ENCODE measurements around the gene PLCB4. TPM values are rescaled to one million over a fixed set of nuclear protein-coding genes. Genes with fewer than 3 reads are reported as not detected.
A peak's percentile ranks its signal among the peaks of the same experiment; 100 is the strongest.

PLCB4 gene
- total and polyA plus RNA-seq, 4 donors = 17.1 to 32.5 (median 21.2) TPM

GRCh38 chr20:9518576-9519175 lies 449.8 kb downstream of the PLCB4 start:
- H3K36me3 ChIP-seq (ENCODE audit: control insufficient read depth, insufficient read depth, low read length) = peaks cover 4% of the 10 kb centered on the region
- no peaks in the 10 kb centered on the region for H3K9me3 ChIP-seq (ENCODE audit: control insufficient read depth, insufficient read depth, low read length)
- DNase-seq (ENCODE audit: low read depth in 4 of 6, low spot score in 6 of 6) = peak in 1 of 6 donors; percentile 69
- 44% methylated on average over 7 of the region's 8 CpGs for WGBS (ENCODE audit: insufficient coverage)
- no peak overlapping the region for H3K27ac ChIP-seq (ENCODE audit: low read depth, low read length)
- H3K4me1 ChIP-seq (ENCODE audit: control insufficient read depth, insufficient read depth, low read length) = peaks cover 26% of the 10 kb centered on the region
- no peak overlapping the region for H3K4me3 ChIP-seq (ENCODE audit: low read depth, low read length)
- peaks cover 35% of the 10 kb centered on the region for H3K27me3 ChIP-seq (ENCODE audit: control insufficient read depth, insufficient read depth, low read length)

- Histone ChIP-seq H3K36me3 (ENCODE audit: control insufficient read depth, insufficient read depth, low read length) (peaks cover 4% of the 10 kb centered on the region), H3K4me3 (ENCODE audit: low read depth, low read length) (no peak overlapping the region), H3K4me1 (ENCODE audit: control insufficient read depth, insufficient read depth, low read length) (peaks cover 17% of the 10 kb centered on the region), H3K27ac (ENCODE audit: low read depth, low read length) (no peak overlapping the region), H3K27me3 (ENCODE audit: control insufficient read depth, insufficient read depth, low read length) (peaks cover 25% of the 10 kb centered on the region), H3K9me3 (ENCODE audit: control insufficient read depth, insufficient read depth, low read length) (no peaks in the 10 kb centered on the region)
- 72% methylated on average over 3 of the region's 4 CpGs for WGBS (ENCODE audit: insufficient coverage)
- DNase-seq (ENCODE audit: low read depth in 4 of 6, low spot score in 6 of 6) = peak in 1 of 6 donors; percentile 85
Observed at GRCh38 chr20:9520086-9520485, 451.2 kb downstream of the PLCB4 start.

GRCh38 chr20:9523636-9524035 lies 454.7 kb downstream of the PLCB4 start:
- Histone ChIP-seq H3K4me1 (ENCODE audit: control insufficient read depth, insufficient read depth, low read length) (no peaks in the 10 kb centered on the region), H3K27ac (ENCODE audit: low read depth, low read length) (no peak overlapping the region), H3K36me3 (ENCODE audit: control insufficient read depth, insufficient read depth, low read length) (no peaks in the 10 kb centered on the region), H3K4me3 (ENCODE audit: low read depth, low read length) (no peak overlapping the region), H3K9me3 (ENCODE audit: control insufficient read depth, insufficient read depth, low read length) (no peaks in the 10 kb centered on the region), H3K27me3 (ENCODE audit: control insufficient read depth, insufficient read depth, low read length) (peaks cover 1% of the 10 kb centered on the region)
- 100% methylated on average over 1 of the region's 3 CpGs for WGBS (ENCODE audit: insufficient coverage)
- no peak for DNase-seq (ENCODE audit: low read depth in 4 of 6, low spot score in 6 of 6)

All from spinal cord (tissue), 10 donors.